GM12874 (cell line): ENCODE data around the gene PHF23.

Experiments
- CTCF ChIP-seq: IDR thresholded peaks from 2 replicates; pipeline ENCODE4 v1.5.1; 2011; ENCODE audit warnings: low read depth, mild to moderate bottlenecking, control low read depth, low read length, moderate library complexity; ENCODE audit not compliant: insufficient read depth

PHF23 gene

GRCh38 chr17:7204336-7204735 lies 34.9 kb downstream of the PHF23 start:
- no peak for TF ChIP-seq CTCF

- TF ChIP-seq CTCF, result no peak
Measured at GRCh38 chr17:7203391-7203790, 35.9 kb downstream of the PHF23 start.

GRCh38 chr17:7196651-7197401 lies 42.4 kb downstream of the PHF23 start:
- no peak for TF ChIP-seq CTCF

GRCh38 chr17:7195971-7196370 lies 43.3 kb downstream of the PHF23 start:
- no peak for TF ChIP-seq CTCF

GRCh38 chr17:7192271-7192937 lies 46.9 kb downstream of the PHF23 start:
- no peak for TF ChIP-seq CTCF

- no peak for TF ChIP-seq CTCF
Measured at GRCh38 chr17:7191571-7192270, 47.5 kb downstream of the PHF23 start.

- no peak for TF ChIP-seq CTCF
Measured at GRCh38 chr17:7191069-7191468, 48.2 kb downstream of the PHF23 start.
